Upper lobe of left lung (tissue), 6 donors: ENCODE results near the gene PDE1A. TPM values are rescaled to one million over a fixed set of nuclear protein-coding genes. Genes with fewer than 3 reads are reported as not detected.

ENCODE experiments used
- ATAC-seq, 2 donors: fragments of 200-7000 bp; cut with Tn5 transposase; one replicate each; pipeline ENCODE4 v1.9.1; 2022; ENCODE audit warnings: mild to moderate bottlenecking in 2 of 2, moderate library complexity in 2 of 2; ENCODE audit not compliant: low FRiP score in 2 of 2
- DNase-seq, 2 donors: peaks; one replicate each; pipeline ENCODE4 v3.0.0-alpha.2; 2019 to 2020
- H3K27ac ChIP-seq, 4 donors: fragments of 200-600 bp; sonication (generic); one replicate each; pipeline ENCODE4 v1.5.1; 2016 to 2019
- H3K27me3 ChIP-seq, 4 donors: fragments of 200-600 bp; sonication (generic); one replicate each; pipeline ENCODE4 v1.5.1; 2017 to 2019
- H3K36me3 ChIP-seq, 4 donors: fragments of 200-600 bp; sonication (generic); one replicate each; pipeline ENCODE4 v1.5.1; 2016 to 2019
- H3K4me1 ChIP-seq, 4 donors: fragments of 200-600 bp; sonication (generic); one replicate each; pipeline ENCODE4 v1.5.1; 2018 to 2019
- H3K4me3 ChIP-seq, 4 donors: fragments of 200-600 bp; sonication (generic); one replicate each; pipeline ENCODE4 v1.5.1; 2017 to 2019; ENCODE audit warnings: mild to moderate bottlenecking in 2 of 4, moderate library complexity in 1 of 4
- H3K9me3 ChIP-seq, 4 donors: fragments of 200-600 bp; sonication (generic); one replicate each; pipeline ENCODE4 v1.5.1; 2018 to 2019
- EP300 ChIP-seq, 4 donors: sonication (generic); formaldehyde crosslinking; IDR thresholded peaks; one replicate each; pipeline ENCODE4 v1.5.1; 2017; ENCODE audit warnings: antibody characterized with exemption in 4 of 4, control low read depth in 2 of 4
- POLR2A ChIP-seq, 4 donors: fragments of 450-650 bp; IDR thresholded peaks; one replicate each; pipeline ENCODE4 v1.5.1; 2016 to 2017; ENCODE audit warnings: antibody characterized with exemption in 4 of 4, mild to moderate bottlenecking in 2 of 4
- POLR2AphosphoS5 ChIP-seq, 2 donors: sonication (generic); formaldehyde crosslinking; IDR thresholded peaks; one replicate each; pipeline ENCODE4 v1.5.1; 2017; ENCODE audit warnings: antibody characterized with exemption in 2 of 2
- WGBS, 2 donors: methylation state at CpG; one replicate each; pipeline ENCODE4 v1.1.5; 2017 to 2018; 5-methylcytosine and 5-hydroxymethylcytosine counted together
- total RNA-seq, 6 donors: library from RNA; depleted of rRNA in 4 of 6; stranded (reverse); fragments of >200 nt in 4 of 6; gene quantifications; one replicate each; pipeline versions ENCODE4 v1.1.0 to v1.2.1, GENCODE V29; 2016 to 2021
- TF ChIP-seq, protein P1 (sequence below), 6 experiments: fragments of 450-650 bp in 4 of 6; fragments of 200-600 bp in 2 of 6; sonication (generic) in 2 of 6; IDR thresholded peaks; one replicate each; pipeline ENCODE4 v1.5.1; 2016 to 2019; ENCODE audit warnings: antibody characterized with exemption in 6 of 6
- donor health status: DM: no; HTN: no; CAD: no; lungs with moderate emphysema.
- donor health status: DM: no; HTN: yes; CAD: no; lungs with severe emphysema.

The PDE1A gene
- total RNA-seq, 6 donors from 2014 or later = 0.67 to 4.3 (median 2.5) TPM

DNA sequence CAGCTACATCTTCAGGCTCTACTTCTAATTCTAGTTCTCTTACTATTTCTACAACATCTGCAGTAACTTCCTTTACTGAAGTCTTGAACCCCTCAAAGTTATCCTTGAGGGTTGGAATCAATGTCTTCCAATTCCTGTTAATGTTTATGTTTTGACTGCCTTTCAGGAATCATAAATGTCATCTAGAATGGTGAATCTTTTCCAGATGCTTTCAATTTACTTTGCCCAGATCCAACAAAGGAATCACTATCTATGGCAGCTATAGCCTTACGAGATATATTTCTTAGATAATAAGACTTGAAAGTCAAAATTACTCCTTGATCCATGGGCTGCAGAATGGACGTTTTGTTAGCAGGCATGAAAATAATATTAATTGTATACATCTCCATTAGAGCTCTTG is 123.9 kb downstream of the PDE1A start:
- Histone ChIP-seq H3K4me1 (no peaks in the 10 kb centered on the region), H3K27ac (no peak overlapping the region), H3K4me3 (no peak overlapping the region), H3K9me3 (no peaks in the 10 kb centered on the region), H3K27me3 (no peaks in the 10 kb centered on the region), H3K36me3 (no peaks in the 10 kb centered on the region)
- 70 to 76% methylated on average over 2 of the region's 2 CpGs for WGBS, 2 donors
- TF ChIP-seq POLR2A (IDR thresholded peaks at IDR 0.05) (no peak), EP300 (IDR thresholded peaks at IDR 0.05) (no peak), POLR2AphosphoS5 (IDR thresholded peaks at IDR 0.05) (no peak)
- TF ChIP-seq, protein P1, sequence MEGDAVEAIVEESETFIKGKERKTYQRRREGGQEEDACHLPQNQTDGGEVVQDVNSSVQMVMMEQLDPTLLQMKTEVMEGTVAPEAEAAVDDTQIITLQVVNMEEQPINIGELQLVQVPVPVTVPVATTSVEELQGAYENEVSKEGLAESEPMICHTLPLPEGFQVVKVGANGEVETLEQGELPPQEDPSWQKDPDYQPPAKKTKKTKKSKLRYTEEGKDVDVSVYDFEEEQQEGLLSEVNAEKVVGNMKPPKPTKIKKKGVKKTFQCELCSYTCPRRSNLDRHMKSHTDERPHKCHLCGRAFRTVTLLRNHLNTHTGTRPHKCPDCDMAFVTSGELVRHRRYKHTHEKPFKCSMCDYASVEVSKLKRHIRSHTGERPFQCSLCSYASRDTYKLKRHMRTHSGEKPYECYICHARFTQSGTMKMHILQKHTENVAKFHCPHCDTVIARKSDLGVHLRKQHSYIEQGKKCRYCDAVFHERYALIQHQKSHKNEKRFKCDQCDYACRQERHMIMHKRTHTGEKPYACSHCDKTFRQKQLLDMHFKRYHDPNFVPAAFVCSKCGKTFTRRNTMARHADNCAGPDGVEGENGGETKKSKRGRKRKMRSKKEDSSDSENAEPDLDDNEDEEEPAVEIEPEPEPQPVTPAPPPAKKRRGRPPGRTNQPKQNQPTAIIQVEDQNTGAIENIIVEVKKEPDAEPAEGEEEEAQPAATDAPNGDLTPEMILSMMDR (IDR thresholded peaks at IDR 0.05) = no peak
- ATAC-seq (no peak), DNase-seq (no peak)

DNA sequence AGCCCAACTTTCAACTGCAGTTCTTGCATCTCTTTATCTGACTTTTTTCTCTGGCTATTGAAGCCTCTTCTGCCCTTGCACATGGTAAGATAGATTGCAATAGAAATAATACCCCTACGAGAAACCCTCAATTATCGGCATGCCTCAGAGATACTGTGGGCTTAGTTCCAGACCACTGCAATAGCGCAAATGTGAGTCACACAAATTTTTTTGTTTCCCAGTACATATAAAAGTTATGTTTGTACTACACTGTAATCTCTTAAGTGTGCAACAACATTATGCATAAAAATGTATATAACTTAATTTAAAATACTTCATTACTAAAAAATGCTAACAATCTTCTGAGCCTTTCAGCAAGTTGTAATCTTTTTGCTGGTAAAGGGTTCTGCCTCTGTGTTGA is 124.7 kb downstream of the PDE1A start:
- WGBS, 2 donors = 93 to 95% methylated on average over 3 of the region's 3 CpGs
- Histone ChIP-seq H3K9me3 (no peaks in the 10 kb centered on the region), H3K36me3 (no peaks in the 10 kb centered on the region), H3K4me1 (no peaks in the 10 kb centered on the region), H3K27ac (no peak overlapping the region), H3K4me3 (no peak overlapping the region), H3K27me3 (no peaks in the 10 kb centered on the region)
- no peak for DNase-seq
- no peak for ATAC-seq
- TF ChIP-seq POLR2AphosphoS5 (IDR thresholded peaks at IDR 0.05) = no peak
- TF ChIP-seq POLR2A (IDR thresholded peaks at IDR 0.05) = no peak
- no peak for TF ChIP-seq EP300 (IDR thresholded peaks at IDR 0.05)
- TF ChIP-seq, protein P1 (IDR thresholded peaks at IDR 0.05) = no peak

DNA sequence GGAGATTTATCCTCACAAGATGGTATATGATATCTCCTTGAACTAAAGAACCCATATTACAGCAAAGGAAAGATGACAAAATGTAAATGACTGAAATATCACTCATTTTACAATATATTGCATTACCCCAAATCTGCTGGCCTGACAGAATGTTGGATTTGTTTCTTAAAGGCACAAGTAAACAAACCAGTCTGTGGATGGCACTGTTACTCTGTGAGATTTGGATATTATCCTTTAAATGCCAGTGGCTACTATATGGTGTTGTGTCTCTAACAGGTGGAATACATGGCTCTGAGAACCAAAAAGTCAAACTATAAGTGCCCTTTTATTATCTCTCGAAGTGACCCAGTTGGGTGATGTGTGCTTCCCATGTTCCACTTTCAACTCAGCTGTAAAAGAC is 125.7 kb downstream of the PDE1A start:
- DNase-seq (no peak), ATAC-seq (no peak)
- no peaks in the 10 kb centered on the region for H3K27me3 ChIP-seq
- WGBS, 2 donors = 87 to 92% methylated on average over 1 of the region's 1 CpG
- no peaks in the 10 kb centered on the region for H3K9me3 ChIP-seq
- TF ChIP-seq POLR2A (IDR thresholded peaks at IDR 0.05) (no peak), EP300 (IDR thresholded peaks at IDR 0.05) (no peak), POLR2AphosphoS5 (IDR thresholded peaks at IDR 0.05) (no peak)
- TF ChIP-seq, protein P1 (IDR thresholded peaks at IDR 0.05) = no peak
- no peaks in the 10 kb centered on the region for H3K4me1 ChIP-seq
- no peaks in the 10 kb centered on the region for H3K36me3 ChIP-seq
- no peak overlapping the region for H3K4me3 ChIP-seq
- H3K27ac ChIP-seq = no peak overlapping the region

DNA sequence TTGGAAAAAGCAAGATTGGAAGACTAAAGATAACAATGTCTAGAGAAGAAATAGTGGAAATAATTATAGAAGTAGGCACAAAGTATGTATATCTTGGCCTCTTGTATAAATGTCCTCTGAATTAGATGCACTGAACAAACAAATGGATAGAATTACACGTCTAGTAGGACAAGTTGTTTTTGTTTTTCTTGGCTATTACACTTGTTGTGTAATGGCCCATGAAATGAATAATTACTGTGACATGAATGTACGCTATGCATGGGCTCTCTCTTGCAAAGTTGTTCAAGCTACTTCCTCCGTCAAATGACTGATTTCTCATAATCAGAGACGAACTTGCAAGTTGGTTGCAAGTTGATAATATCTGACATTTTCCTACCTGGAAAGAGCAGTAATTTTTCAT is 126.2 kb downstream of the PDE1A start:
- TF ChIP-seq POLR2AphosphoS5 (IDR thresholded peaks at IDR 0.05) (no peak), EP300 (IDR thresholded peaks at IDR 0.05) (no peak), POLR2A (IDR thresholded peaks at IDR 0.05) (no peak)
- TF ChIP-seq, protein P1 (IDR thresholded peaks at IDR 0.05) = no peak
- no peak for ATAC-seq
- no peak overlapping the region for H3K4me3 ChIP-seq
- H3K9me3 ChIP-seq = no peaks in the 10 kb centered on the region
- H3K4me1 ChIP-seq = no peaks in the 10 kb centered on the region
- 69 to 74% methylated on average over 4 of the region's 4 CpGs for WGBS, 2 donors
- no peaks in the 10 kb centered on the region for H3K27me3 ChIP-seq
- no peaks in the 10 kb centered on the region for H3K36me3 ChIP-seq
- H3K27ac ChIP-seq = no peak overlapping the region
- DNase-seq = no peak

DNA sequence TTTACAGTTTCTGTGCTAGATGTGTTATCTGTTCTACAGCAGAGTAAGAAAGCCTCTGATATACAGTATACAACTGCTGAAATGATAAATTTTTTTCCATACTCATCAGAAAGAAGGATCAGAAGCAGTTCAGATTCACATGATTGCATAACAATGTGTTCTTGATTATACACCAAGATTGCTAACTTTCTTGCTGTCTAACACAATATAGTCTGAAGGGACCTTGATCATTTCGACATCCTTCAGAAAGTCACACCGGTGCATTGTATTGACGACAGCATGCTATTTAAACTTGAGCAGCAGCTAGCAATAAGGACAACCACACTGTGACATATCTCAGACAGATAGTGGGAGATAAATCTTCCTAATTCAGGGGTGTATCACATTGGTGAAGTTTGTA is 127.2 kb downstream of the PDE1A start:
- no peak overlapping the region for H3K27ac ChIP-seq
- no peaks in the 10 kb centered on the region for H3K36me3 ChIP-seq
- H3K4me1 ChIP-seq = no peaks in the 10 kb centered on the region
- no peak for ATAC-seq
- no peak overlapping the region for H3K4me3 ChIP-seq
- 93 to 96% methylated on average over 3 of the region's 3 CpGs for WGBS, 2 donors
- no peak for DNase-seq
- H3K27me3 ChIP-seq = no peaks in the 10 kb centered on the region
- H3K9me3 ChIP-seq = no peaks in the 10 kb centered on the region
- TF ChIP-seq POLR2A (IDR thresholded peaks at IDR 0.05) (no peak), EP300 (IDR thresholded peaks at IDR 0.05) (no peak), POLR2AphosphoS5 (IDR thresholded peaks at IDR 0.05) (no peak)
- TF ChIP-seq, protein P1 (IDR thresholded peaks at IDR 0.05) = no peak
